Measurements from ENCODE around the gene RHOBTB3.

DNA sequence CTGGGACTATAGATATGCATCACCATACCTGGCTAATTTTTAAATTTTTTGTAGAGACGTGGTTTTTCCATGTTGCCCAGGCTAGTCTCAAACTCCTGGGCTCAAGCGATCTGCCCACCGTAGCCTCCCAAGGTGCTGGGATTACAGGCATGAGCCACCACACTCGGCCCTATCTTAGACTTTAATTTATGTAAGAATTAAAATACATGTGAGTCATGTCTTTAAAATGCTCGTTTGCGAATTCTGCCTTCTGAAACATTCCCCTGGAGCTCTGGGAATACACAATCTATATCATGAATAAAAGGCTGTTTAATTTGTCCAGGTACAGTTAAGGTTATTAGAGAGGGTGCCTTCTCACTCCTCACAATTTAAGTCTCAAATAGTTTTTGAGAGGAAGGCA is 32.8 kb downstream of the RHOBTB3 start:
- TF ChIP-seq POLR2A (IDR thresholded peaks at IDR 0.05; ENCODE audit: low read depth, low read length) (no peak), TAF1 (IDR thresholded peaks at IDR 0.05; ENCODE audit: borderline replicate concordance, low read depth, low read length) (no peak)
